SK-N-MC (cell line): ENCODE results near the gene CDKAL1.

ENCODE experiments used
- DNase-seq: peaks from one replicate; pipeline ENCODE4 v3.0.0-alpha.2; 2011; ENCODE audit warnings: low read depth, low spot score
- H3K27ac ChIP-seq: fragments of 200-600 bp; sonication (generic); 2 replicates; pipeline ENCODE4 v1.5.1; 2016; ENCODE audit warnings: mixed run types
- H3K36me3 ChIP-seq: fragments of 200-600 bp; sonication (generic); 2 replicates; pipeline ENCODE4 v1.6.1; 2017; ENCODE audit warnings: antibody characterized with exemption, low read length, mixed read lengths; ENCODE audit not compliant: insufficient read depth
- H3K4me3 ChIP-seq: fragments of 200-600 bp; sonication (generic); 2 replicates; pipeline ENCODE4 v1.5.1; 2016
- H3K9ac ChIP-seq: fragments of 200-600 bp; sonication (generic); 2 replicates; pipeline ENCODE4 v1.8.0; 2017; ENCODE audit warnings: mixed run types, mixed read lengths; ENCODE audit not compliant: insufficient read length
- H3K9me3 ChIP-seq: fragments of 200-600 bp; sonication (generic); 2 replicates; pipeline ENCODE4 v1.6.1; 2017; ENCODE audit warnings: low read depth, mild to moderate bottlenecking, antibody characterized with exemption, low read length, moderate library complexity, mixed read lengths
- EZH2 ChIP-seq: fragments of 200-600 bp; sonication (generic); IDR thresholded peaks from one replicate; pipeline ENCODE4 v1.6.1; 2017; ENCODE audit warnings: antibody characterized with exemption
- FOXP2 ChIP-seq: optimal IDR thresholded peaks from 2 replicates; pipeline ENCODE3; 2011; ENCODE audit warnings: mild to moderate bottlenecking, moderate library complexity; ENCODE audit not compliant: insufficient read depth; ENCODE audit errors: extremely low read length, control extremely low read depth
- POLR2AphosphoS5 ChIP-seq: IDR thresholded peaks from 2 replicates; pipeline ENCODE4 v1.6.1; 2012; ENCODE audit warnings: mild to moderate bottlenecking, low read depth, low read length, borderline replicate concordance

CDKAL1 gene

DNA sequence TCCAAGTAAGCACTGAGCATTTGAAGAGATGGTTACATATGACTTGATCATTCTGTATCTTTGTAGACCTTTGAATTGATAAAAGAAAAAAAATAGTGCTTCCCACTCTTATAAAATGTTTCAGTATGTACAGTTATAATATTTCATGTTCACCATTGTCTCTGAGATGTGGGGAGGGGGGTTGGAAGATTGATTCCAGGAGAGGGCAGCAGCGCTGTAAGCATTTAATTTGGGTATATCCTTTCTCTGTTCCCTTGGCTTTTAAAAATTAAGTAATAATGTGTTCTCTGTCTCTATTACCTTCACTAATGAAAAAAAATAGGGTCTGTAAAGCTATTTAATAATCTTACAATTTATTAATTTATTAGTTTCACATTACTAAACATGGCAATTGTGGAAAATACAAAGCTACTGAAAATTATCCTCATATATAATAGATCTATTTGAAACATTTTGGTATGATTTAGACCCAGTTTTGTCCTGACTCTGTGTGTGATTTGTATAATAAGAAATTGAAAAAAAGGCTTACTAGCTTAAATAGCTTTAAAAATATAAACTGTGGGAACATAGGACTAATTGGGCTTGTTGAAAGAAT, 341.2 kb downstream of the CDKAL1 start:
- Histone ChIP-seq H3K27ac (peak overlapping the region; percentile 99), H3K9me3 (no peaks in the 10 kb centered on the region), H3K36me3 (no peaks in the 10 kb centered on the region), H3K4me3 (peak overlapping the region; percentile 68), H3K9ac (peak overlapping the region; percentile 69)
- DNase-seq = peak; percentile 40
- TF ChIP-seq POLR2AphosphoS5 (no peak), EZH2 (no peak), FOXP2 (no peak)

DNA sequence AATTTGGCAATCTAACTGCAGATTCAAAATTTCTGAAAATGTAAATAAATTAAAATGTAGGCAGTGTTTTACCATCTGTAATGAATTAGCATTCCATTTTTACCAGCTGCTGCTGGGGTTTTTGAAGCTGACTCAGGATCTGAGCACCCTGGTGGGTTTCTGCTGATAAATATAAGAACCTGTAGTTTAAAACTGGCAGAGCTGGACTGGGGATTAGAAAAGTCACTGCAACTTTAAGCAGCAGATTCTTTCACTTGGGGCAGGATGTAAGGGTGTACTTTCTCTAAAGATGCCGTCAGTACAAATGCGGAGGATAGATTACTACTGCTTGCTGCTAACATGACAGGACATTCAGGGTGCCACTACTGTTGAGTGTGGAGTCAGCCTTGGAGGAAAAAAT, 341.8 kb downstream of the CDKAL1 start:
- no peaks in the 10 kb centered on the region for H3K36me3 ChIP-seq
- H3K4me3 ChIP-seq = peak overlapping the region; percentile 68
- peak overlapping the region; percentile 69 for H3K9ac ChIP-seq
- no peaks in the 10 kb centered on the region for H3K9me3 ChIP-seq
- DNase-seq = peak; percentile 91
- peak overlapping the region; percentile 99 for H3K27ac ChIP-seq
- no peak for TF ChIP-seq EZH2
- TF ChIP-seq POLR2AphosphoS5 = peak; percentile 63; the same call in 1 of the 2 replicates
- no peak for TF ChIP-seq FOXP2

DNA sequence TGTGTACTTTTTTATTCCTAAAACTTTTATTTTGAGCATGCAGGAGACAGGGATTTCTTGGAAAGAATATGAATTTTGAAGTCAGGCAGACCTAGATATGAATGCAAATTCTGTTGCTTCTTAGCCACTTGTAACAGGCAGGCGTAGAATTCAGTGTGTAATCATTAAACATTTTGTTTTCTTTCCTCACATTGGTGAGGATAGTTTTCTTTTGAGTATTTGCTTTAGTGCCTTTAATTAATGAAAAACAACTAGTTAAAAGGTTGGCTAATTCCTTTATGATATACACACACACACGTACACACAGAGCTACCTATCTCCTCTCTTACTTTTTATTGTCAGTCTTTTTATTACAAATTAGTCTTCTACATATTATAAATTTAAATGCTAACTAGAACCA, 342.3 kb downstream of the CDKAL1 start:
- TF ChIP-seq FOXP2 = no peak
- TF ChIP-seq POLR2AphosphoS5 = no peak
- TF ChIP-seq EZH2 = no peak
- Histone ChIP-seq H3K9ac (no peak overlapping the region), H3K4me3 (peak overlapping the region; percentile 68), H3K9me3 (no peaks in the 10 kb centered on the region), H3K36me3 (no peaks in the 10 kb centered on the region), H3K27ac (peak overlapping the region; percentile 99)
- no peak for DNase-seq

DNA sequence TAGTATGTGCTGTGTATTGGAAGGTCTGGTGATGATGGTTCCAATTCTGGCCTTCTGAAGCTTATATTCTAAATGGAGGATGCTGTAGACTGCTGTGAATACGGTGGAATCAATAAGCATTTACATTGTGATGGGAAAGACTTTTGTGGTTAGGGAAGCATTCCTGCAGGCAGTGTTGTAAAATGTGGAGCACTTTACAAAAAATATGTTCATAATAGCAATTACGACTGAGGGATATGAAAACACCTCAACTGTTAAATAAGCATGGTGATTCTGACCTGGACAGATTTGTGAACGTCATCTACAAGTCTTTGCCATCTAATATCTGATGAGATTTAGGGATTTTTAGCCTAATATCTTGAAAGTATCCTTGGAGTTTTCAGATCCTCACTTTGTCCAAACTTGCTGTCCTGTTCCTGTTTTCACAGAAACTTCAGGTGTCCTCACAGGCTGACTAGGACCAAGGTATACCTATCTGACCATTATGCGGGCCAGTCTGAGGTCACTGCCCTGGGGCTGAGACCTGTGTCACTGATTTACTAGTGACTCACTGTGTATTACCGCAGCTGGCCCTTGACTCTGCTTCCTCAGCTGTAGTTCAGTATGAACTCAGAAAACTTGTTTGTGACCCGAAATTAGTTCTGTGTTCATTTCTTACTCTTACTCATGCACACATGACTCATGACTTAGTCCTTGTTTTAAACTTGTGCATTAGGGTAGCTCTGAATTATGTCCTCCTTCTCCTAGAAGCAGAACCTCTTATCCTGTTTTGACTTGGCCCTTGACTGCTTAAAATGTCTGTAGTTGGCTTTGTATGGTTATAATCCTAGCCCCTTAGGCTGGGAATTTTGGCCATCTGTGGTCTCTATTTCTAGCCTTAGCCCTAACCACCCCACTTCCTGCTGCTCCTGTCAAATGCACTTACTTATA, 343.0 kb downstream of the CDKAL1 start:
- Histone ChIP-seq H3K9ac (no peak overlapping the region), H3K27ac (peak overlapping the region; percentile 99), H3K36me3 (no peaks in the 10 kb centered on the region), H3K9me3 (no peaks in the 10 kb centered on the region), H3K4me3 (peak overlapping the region; percentile 68)
- no peak for DNase-seq
- TF ChIP-seq POLR2AphosphoS5 (no peak), FOXP2 (no peak), EZH2 (no peak)

DNA sequence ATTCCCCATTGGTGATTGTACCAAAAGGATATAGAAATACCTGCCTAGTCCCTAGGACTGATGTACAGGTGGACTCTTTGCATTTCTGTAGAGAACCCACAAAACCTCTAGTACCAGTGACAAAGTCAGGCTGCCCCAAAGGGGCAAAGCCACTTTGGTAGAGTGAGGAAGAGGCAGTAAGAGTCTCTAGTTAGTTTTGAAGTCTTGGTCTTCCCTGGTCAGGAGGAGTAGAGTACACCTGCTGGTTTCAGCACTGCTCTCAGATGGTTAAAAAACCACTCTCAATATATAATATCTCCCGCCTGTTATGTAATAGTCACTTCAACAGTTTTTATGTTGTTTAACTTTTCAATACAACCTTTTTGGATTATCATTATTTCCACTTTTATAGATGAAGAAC, 344.9 kb downstream of the CDKAL1 start:
- Histone ChIP-seq H3K9ac (no peak overlapping the region), H3K4me3 (no peak overlapping the region), H3K36me3 (no peaks in the 10 kb centered on the region; the same call in 1 of the 2 replicates), H3K9me3 (no peaks in the 10 kb centered on the region), H3K27ac (no peak overlapping the region)
- DNase-seq = no peak
- TF ChIP-seq POLR2AphosphoS5 = no peak
- TF ChIP-seq EZH2 = no peak
- TF ChIP-seq FOXP2 = no peak

DNA sequence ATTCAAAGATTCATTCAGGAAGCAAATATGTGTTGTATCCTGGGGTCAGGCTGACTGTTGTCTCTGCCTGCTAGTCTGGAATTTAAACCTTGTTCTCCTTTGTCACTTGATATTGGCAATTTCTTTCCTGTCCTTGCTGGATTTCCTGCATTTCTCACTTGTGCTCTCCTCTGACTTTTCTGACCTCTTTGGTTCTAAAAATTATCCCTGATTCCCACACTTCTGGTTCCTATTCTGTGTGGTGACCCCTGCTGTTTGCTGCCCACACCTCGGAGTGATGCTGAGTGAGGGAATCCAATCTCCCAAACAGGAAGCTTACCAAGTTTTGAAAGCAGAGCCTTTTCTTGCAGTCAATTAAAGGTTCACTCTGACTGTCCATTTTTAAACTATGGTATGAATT, 345.3 kb downstream of the CDKAL1 start:
- H3K4me3 ChIP-seq = no peak overlapping the region
- H3K9me3 ChIP-seq = no peaks in the 10 kb centered on the region
- H3K9ac ChIP-seq = no peak overlapping the region
- H3K36me3 ChIP-seq = no peaks in the 10 kb centered on the region; the same call in 1 of the 2 replicates
- no peak for TF ChIP-seq FOXP2
- no peak for TF ChIP-seq POLR2AphosphoS5
- no peak for TF ChIP-seq EZH2
- no peak overlapping the region for H3K27ac ChIP-seq
- DNase-seq = no peak

DNA sequence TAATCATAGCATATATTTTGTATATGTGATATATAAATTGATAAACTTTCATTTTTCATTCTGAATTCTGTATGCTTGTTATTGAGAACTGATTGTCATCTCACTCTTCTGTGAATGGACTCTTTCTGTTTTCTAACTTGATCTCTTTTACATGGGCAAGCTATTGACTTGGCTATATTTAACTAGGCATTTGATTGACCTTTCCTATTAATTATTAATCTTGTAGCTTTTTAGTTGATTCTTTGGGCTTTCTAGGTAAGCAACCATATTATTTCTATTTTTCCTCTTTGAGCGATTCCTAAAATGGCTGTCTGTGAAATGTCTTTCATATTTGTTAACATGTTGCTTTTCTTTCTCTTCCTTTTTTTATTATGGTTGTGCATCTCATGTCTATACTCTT, 347.1 kb downstream of the CDKAL1 start:
- DNase-seq = no peak
- H3K36me3 ChIP-seq = no peaks in the 10 kb centered on the region; the same call in 1 of the 2 replicates
- H3K9me3 ChIP-seq = no peaks in the 10 kb centered on the region
- H3K4me3 ChIP-seq = no peak overlapping the region
- H3K27ac ChIP-seq = no peak overlapping the region
- H3K9ac ChIP-seq = no peak overlapping the region
- TF ChIP-seq POLR2AphosphoS5 (no peak), FOXP2 (no peak), EZH2 (no peak)

DNA sequence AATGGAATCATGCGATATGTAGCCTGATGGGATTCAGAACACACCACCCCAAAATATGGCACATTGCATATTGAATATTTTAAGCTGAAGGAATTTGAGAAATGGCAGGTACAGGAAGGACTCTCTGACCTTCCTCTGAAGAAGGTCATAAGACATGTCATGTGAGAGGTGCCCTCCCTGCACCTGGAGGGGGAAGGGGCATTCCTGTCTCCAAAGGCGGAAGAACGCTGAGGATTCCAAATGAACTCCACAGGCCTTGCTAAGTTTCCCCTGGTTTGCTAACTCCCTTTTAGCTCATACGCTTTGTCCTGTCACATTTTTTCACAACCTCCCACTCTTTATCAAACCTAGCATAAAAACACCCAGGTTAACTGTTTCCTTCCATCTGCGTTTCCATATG, 347.8 kb downstream of the CDKAL1 start:
- Histone ChIP-seq H3K9me3 (no peaks in the 10 kb centered on the region), H3K27ac (no peak overlapping the region), H3K4me3 (no peak overlapping the region), H3K9ac (no peak overlapping the region), H3K36me3 (no peaks in the 10 kb centered on the region; the same call in 1 of the 2 replicates)
- no peak for TF ChIP-seq POLR2AphosphoS5
- TF ChIP-seq FOXP2 = no peak
- TF ChIP-seq EZH2 = no peak
- no peak for DNase-seq
